ENCODE results near the gene OBP2A. TPM values are rescaled to one million over a fixed set of nuclear protein-coding genes. Genes with fewer than 3 reads are reported as not detected.

Gene OBP2A
- total and polyA plus RNA-seq, 3 donors from 2014 or later: 11.8 to 19.0 (median 13.9) TPM

- no peak for DNase-seq
- TF ChIP-seq POLR2A (IDR thresholded peaks at IDR 0.05) (no peak), CTCF (IDR thresholded peaks at IDR 0.05) (no peak)
- H3K9me3 ChIP-seq: no peaks in the 10 kb centered on the region
- H3K4me1 ChIP-seq: no peaks in the 10 kb centered on the region
- intact Hi-C loops (cut with DNase I; ENCODE audit: low total_unique reads): no loop called here
- H3K36me3 ChIP-seq (ENCODE audit: low read depth, missing control alignments): no peaks in the 10 kb centered on the region
- H3K4me3 ChIP-seq: no peak overlapping the region
- 74 to 83% methylated on average over 19 to 25 of the region's 25 CpGs for WGBS, 2 donors
- H3K27ac ChIP-seq: no peak overlapping the region
- H3K27me3 ChIP-seq: no peaks in the 10 kb centered on the region
These were observed 29.6 kb upstream of the OBP2A start for GRCh38 chr9:135516132-135516860.

GRCh38 chr9:135517407-135517822 is 28.5 kb upstream of the OBP2A start:
- DNase-seq: no peak
- no peak for TF ChIP-seq CTCF (IDR thresholded peaks at IDR 0.05)
- TF ChIP-seq POLR2A (IDR thresholded peaks at IDR 0.05): no peak
- no peaks in the 10 kb centered on the region for H3K4me1 ChIP-seq
- H3K27me3 ChIP-seq: no peaks in the 10 kb centered on the region
- intact Hi-C loops (cut with DNase I; ENCODE audit: low total_unique reads): no loop called here
- no peaks in the 10 kb centered on the region for H3K36me3 ChIP-seq (ENCODE audit: low read depth, missing control alignments)
- no peaks in the 10 kb centered on the region for H3K9me3 ChIP-seq
- WGBS, 2 donors: 91 to 93% methylated on average over 24 of the region's 24 CpGs
- H3K27ac ChIP-seq: no peak overlapping the region
- no peak overlapping the region for H3K4me3 ChIP-seq

GRCh38 chr9:135519179-135519971 is 26.6 kb upstream of the OBP2A start:
- Histone ChIP-seq H3K27ac (no peak overlapping the region), H3K4me1 (no peaks in the 10 kb centered on the region), H3K36me3 (ENCODE audit: low read depth, missing control alignments) (no peaks in the 10 kb centered on the region), H3K27me3 (no peaks in the 10 kb centered on the region), H3K9me3 (no peaks in the 10 kb centered on the region), H3K4me3 (no peak overlapping the region)
- no peak for DNase-seq
- 93 to 95% methylated on average over 10 of the region's 10 CpGs for WGBS, 2 donors
- intact Hi-C loops (cut with DNase I; ENCODE audit: low total_unique reads): no loop called here
- TF ChIP-seq CTCF (IDR thresholded peaks at IDR 0.05): no peak
- no peak for TF ChIP-seq POLR2A (IDR thresholded peaks at IDR 0.05)

- no peak for DNase-seq
- WGBS, 2 donors: 81 to 86% methylated on average over 10 to 17 of the region's 18 CpGs
- H3K4me3 ChIP-seq: no peak within 1 kb of the TSS
These were observed 24.9 kb upstream of the OBP2A start, which contains the start of gene LCN1 for GRCh38 chr9:135520916-135521607. Gene LCN1, plus strand, starts transcription at chr9:135521440. Its CDS starts 58 bp downstream, at chr9:135521498.

More at GRCh38 chr9:135520916-135521607, 24.9 kb upstream of the OBP2A start, which contains the start of gene LCN1:
- intact Hi-C loops (cut with DNase I; ENCODE audit: low total_unique reads): no loop called here
- H3K4me1 ChIP-seq: no peaks in the 10 kb centered on the region
- H3K27me3 ChIP-seq: no peaks in the 10 kb centered on the region
- no peaks in the 10 kb centered on the region for H3K36me3 ChIP-seq (ENCODE audit: low read depth, missing control alignments)
- no peaks in the 10 kb centered on the region for H3K9me3 ChIP-seq
- TF ChIP-seq POLR2A (IDR thresholded peaks at IDR 0.05) (no peak), CTCF (IDR thresholded peaks at IDR 0.05) (no peak)
- H3K27ac ChIP-seq: no peak within 1 kb of the TSS
